ENCODE measurements around the gene C10orf143.

C10orf143 gene

DNA sequence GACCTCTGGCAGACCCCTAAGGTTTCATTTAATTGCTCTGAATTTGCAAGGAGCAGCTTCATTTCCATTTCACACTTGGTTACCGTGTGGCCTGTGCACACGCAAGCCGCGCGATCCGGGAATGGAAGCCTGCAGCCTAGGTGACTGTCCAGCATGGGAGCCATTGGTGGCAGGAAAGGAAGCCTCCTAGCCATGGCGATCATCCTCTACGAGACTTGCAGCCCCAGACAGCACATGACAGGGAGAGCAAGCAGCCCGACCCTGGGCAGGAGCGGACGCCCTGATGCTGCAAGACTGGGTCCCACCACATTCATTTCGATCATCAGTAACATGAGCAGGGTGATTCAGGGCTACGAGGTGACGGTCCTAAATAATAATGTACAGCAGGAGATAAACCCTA lies 33.9 kb downstream of the C10orf143 start:
- no peak for DNase-seq (ENCODE audit: extremely low spot score)
- CTCF ChIA-PET: no interaction called here
- TF ChIP-seq FOXM1 (IDR thresholded peaks at IDR 0.05; ENCODE audit: borderline replicate concordance) (no peak), TARDBP (IDR thresholded peaks at IDR 0.05) (no peak), HDGF (IDR thresholded peaks at IDR 0.05; ENCODE audit: borderline replicate concordance) (no peak), SP1 (IDR thresholded peaks at IDR 0.05) (no peak), FOXK2 (IDR thresholded peaks at IDR 0.05) (no peak), BHLHE40 (IDR thresholded peaks at IDR 0.05; ENCODE audit: borderline replicate concordance) (no peak), ELF4 (IDR thresholded peaks at IDR 0.05) (no peak), CTBP1 (IDR thresholded peaks at IDR 0.05; ENCODE audit: borderline replicate concordance) (no peak), FOXA1 (IDR thresholded peaks at IDR 0.05) (no peak), LEF1 (IDR thresholded peaks at IDR 0.05; ENCODE audit: borderline replicate concordance) (no peak), SUZ12 (IDR thresholded peaks at IDR 0.05) (no peak), NFRKB (IDR thresholded peaks at IDR 0.05) (no peak), ARNT (IDR thresholded peaks at IDR 0.05) (no peak), ZNF384 (IDR thresholded peaks at IDR 0.05) (no peak), L3MBTL2 (conservative IDR thresholded peaks at IDR 0.05) (no peak)
- TF ChIP-seq, protein P1, sequence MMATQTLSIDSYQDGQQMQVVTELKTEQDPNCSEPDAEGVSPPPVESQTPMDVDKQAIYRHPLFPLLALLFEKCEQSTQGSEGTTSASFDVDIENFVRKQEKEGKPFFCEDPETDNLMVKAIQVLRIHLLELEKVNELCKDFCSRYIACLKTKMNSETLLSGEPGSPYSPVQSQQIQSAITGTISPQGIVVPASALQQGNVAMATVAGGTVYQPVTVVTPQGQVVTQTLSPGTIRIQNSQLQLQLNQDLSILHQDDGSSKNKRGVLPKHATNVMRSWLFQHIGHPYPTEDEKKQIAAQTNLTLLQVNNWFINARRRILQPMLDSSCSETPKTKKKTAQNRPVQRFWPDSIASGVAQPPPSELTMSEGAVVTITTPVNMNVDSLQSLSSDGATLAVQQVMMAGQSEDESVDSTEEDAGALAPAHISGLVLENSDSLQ (IDR thresholded peaks at IDR 0.05): no peak
- POLR2A ChIA-PET: no interaction called here

DNA sequence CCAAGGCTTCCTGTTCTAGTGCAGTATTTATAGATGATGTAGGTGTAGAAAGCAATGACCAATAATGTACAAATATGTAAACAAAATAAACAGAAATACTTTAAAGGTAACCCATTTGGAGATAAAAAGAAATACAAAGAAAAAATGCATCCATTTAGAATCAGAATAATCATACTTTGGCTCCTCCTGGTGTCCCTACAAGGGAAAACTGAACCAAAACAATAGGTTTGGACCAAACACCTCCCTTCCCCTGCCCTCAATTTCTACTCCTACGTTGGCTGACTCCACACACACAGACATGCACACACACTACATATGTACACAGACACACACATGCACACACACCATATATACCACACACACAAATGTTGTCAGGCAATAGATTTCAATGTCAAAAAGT lies 36.0 kb downstream of the C10orf143 start:
- ChIA-PET POLR2A (no interaction called here), CTCF (no interaction called here)
- TF ChIP-seq, protein P1 (IDR thresholded peaks at IDR 0.05): no peak
- TF ChIP-seq SUZ12 (IDR thresholded peaks at IDR 0.05): no peak
- TF ChIP-seq TARDBP (IDR thresholded peaks at IDR 0.05): no peak
- no peak for TF ChIP-seq FOXA1 (IDR thresholded peaks at IDR 0.05)
- TF ChIP-seq SP1 (IDR thresholded peaks at IDR 0.05): no peak
- DNase-seq (ENCODE audit: extremely low spot score): no peak

DNA sequence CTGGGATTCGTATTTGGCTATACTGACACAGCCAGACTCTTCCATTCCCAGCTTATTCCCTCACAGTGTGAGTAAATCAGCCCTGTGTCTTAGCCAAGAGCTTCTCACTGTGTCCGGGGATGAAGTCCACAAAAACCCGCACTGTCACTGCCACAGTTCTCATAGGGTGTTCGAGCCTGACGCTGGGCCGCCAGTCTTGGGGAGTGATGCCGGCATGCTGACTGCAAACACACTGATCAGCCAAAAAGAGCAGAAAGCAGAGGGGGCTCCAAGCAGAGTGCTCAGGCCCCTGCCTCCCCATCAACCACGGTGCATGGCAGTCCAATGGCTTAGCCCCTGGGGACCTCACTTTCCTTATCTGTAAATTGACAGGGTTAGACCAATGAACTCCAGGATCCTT lies 36.7 kb downstream of the C10orf143 start:
- CTCF ChIA-PET: no interaction called here
- POLR2A ChIA-PET: no interaction called here
- no peak for DNase-seq (ENCODE audit: extremely low spot score)
- no peak for TF ChIP-seq ARNT (IDR thresholded peaks at IDR 0.05)
- TF ChIP-seq HDGF (IDR thresholded peaks at IDR 0.05; ENCODE audit: borderline replicate concordance): no peak
- no peak for TF ChIP-seq FOXA1 (IDR thresholded peaks at IDR 0.05)
- no peak for TF ChIP-seq CTBP1 (IDR thresholded peaks at IDR 0.05; ENCODE audit: borderline replicate concordance)
- TF ChIP-seq, protein P1 (IDR thresholded peaks at IDR 0.05): no peak
- no peak for TF ChIP-seq FOXK2 (IDR thresholded peaks at IDR 0.05)
- TF ChIP-seq NFRKB (IDR thresholded peaks at IDR 0.05): no peak
- TF ChIP-seq BHLHE40 (IDR thresholded peaks at IDR 0.05; ENCODE audit: borderline replicate concordance): no peak
- TF ChIP-seq L3MBTL2 (conservative IDR thresholded peaks at IDR 0.05): no peak
- TF ChIP-seq SP1 (IDR thresholded peaks at IDR 0.05): no peak
- TF ChIP-seq ZNF384 (IDR thresholded peaks at IDR 0.05): no peak
- TF ChIP-seq SUZ12 (IDR thresholded peaks at IDR 0.05): no peak
- no peak for TF ChIP-seq TARDBP (IDR thresholded peaks at IDR 0.05)
- TF ChIP-seq FOXM1 (IDR thresholded peaks at IDR 0.05; ENCODE audit: borderline replicate concordance): no peak
- no peak for TF ChIP-seq LEF1 (IDR thresholded peaks at IDR 0.05; ENCODE audit: borderline replicate concordance)
- TF ChIP-seq ELF4 (IDR thresholded peaks at IDR 0.05): no peak

DNA sequence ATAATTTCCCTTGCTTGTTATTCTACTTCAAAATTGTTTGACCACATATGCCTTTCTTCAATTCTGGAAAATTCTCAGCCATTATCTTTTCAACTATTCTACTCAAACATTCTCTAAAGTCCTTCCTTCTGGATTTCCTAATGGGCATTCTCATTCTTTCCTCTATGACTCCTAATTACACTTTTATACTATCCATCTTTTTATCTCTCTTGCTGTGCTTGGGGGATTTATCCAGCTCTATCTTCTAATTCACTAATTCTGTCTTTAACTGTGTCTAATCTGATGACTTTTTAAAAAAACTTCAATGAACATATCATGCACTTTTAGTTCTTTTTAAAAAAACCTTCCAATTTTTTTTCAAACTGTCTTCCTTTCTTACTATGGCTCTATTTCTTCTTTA lies 38.4 kb downstream of the C10orf143 start:
- DNase-seq (ENCODE audit: extremely low spot score): no peak
- ChIA-PET CTCF (no interaction called here), POLR2A (no interaction called here)
- TF ChIP-seq ELF4 (IDR thresholded peaks at IDR 0.05) (no peak), TARDBP (IDR thresholded peaks at IDR 0.05) (no peak), L3MBTL2 (conservative IDR thresholded peaks at IDR 0.05) (no peak), BHLHE40 (IDR thresholded peaks at IDR 0.05; ENCODE audit: borderline replicate concordance) (no peak), HDGF (IDR thresholded peaks at IDR 0.05; ENCODE audit: borderline replicate concordance) (no peak), FOXK2 (IDR thresholded peaks at IDR 0.05) (no peak), SP1 (IDR thresholded peaks at IDR 0.05) (no peak), FOXA1 (IDR thresholded peaks at IDR 0.05) (no peak)
- TF ChIP-seq, protein P1 (IDR thresholded peaks at IDR 0.05): no peak

DNA sequence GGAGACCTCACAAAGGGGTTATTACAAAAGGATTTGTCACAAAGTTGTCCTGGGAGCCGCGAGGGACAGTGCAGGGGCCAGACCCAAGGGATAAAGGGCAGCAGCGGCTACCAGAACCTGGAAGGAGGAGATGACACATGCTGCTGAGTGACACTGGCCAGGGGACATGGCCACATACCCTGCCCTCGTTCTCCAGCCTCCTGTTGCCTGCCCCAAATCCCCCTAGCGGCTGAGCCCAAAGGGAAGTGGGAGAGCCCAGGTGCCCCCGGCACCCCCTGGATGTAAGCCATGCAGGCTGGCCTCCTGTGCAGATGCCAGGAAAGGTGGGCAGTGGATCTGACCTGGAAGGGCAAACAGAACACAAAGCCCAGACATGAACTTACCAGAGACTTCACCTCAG lies 42.7 kb downstream of the C10orf143 start:
- ChIA-PET CTCF (no interaction called here), POLR2A (no interaction called here)
- DNase-seq (ENCODE audit: extremely low spot score): no peak
- TF ChIP-seq, protein P1 (IDR thresholded peaks at IDR 0.05): no peak
- TF ChIP-seq L3MBTL2 (conservative IDR thresholded peaks at IDR 0.05) (no peak), ARNT (IDR thresholded peaks at IDR 0.05) (no peak), SP1 (IDR thresholded peaks at IDR 0.05) (no peak), ELF4 (IDR thresholded peaks at IDR 0.05) (no peak)

DNA sequence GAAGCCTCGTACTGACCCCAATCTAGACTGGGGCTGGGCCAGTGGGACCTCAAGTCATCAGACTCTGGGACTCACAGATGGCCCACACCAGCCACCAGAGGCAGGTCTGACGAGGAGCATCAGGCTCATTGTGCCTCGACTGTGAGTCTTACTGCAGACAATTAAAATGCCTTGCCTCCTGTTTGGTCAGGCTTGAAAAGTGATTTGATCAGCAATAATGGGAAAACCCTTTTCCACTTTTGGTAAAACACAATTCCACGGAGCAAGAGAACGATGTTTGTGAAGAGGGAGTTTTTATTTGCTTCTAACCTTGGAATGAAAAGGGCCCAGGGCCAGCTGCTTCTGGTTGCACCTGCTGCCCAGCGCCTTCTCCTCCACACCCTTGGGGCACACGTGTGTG lies 43.9 kb downstream of the C10orf143 start:
- ChIA-PET CTCF (no interaction called here), POLR2A (interaction anchor here (0.8 kb wide), 1 partner anchor 44 kb away, joined by 3 read pairs; the partner anchor contains the start of gene C10orf143)
- no peak for TF ChIP-seq TARDBP (IDR thresholded peaks at IDR 0.05)
- DNase-seq (ENCODE audit: extremely low spot score): no peak
